ENCODE results near the gene APBB2.

- TF ChIP-seq CTCF (IDR thresholded peaks at IDR 0.05; ENCODE audit: low read depth, low read length, poor library complexity, severe bottlenecking) (no peak), EZH2phosphoT487 (IDR thresholded peaks at IDR 0.05; ENCODE audit: borderline replicate concordance, low read length) (no peak)
Measured at GRCh38 chr4:40769266-40769665, 445.1 kb downstream of the APBB2 start.

Data from DOHH2 (cell line).